ENCODE measurements around the gene GEMIN8. TPM values are rescaled to one million over a fixed set of nuclear protein-coding genes. Genes with fewer than 3 reads are reported as not detected.

GEMIN8 gene
- total RNA-seq, 1 donor from 2014 or later, result 16.6 TPM

GRCh38 chrX:14029039-14029424 is 660 bp downstream of the GEMIN8 start:
- peaks cover 10% of the 10 kb centered on the region for H3K9me3 Mint-ChIP-seq
- peak overlapping the region; percentile 85 for H3K4me3 Mint-ChIP-seq
- no peaks in the 10 kb centered on the region for H3K27me3 Mint-ChIP-seq (ENCODE audit: low read depth)
- no peak for TF ChIP-seq CTCF (IDR thresholded peaks at IDR 0.05; ENCODE audit: unreplicated experiment)
- H3K36me3 Mint-ChIP-seq, result no peaks in the 10 kb centered on the region
- peaks cover 12% of the 10 kb centered on the region for H3K4me1 Mint-ChIP-seq
- peak overlapping the region; percentile 86 for H3K27ac Mint-ChIP-seq
- no peak for DNase-seq (ENCODE audit: low spot score in 2 of 2, unreplicated experiment in 2 of 2)

GRCh38 chrX:14028473-14028872 is 1.2 kb downstream of the GEMIN8 start:
- no peaks in the 10 kb centered on the region for H3K27me3 Mint-ChIP-seq (ENCODE audit: low read depth)
- DNase-seq (ENCODE audit: low spot score in 2 of 2, unreplicated experiment in 2 of 2), result no peak
- peak overlapping the region; percentile 85 for H3K4me3 Mint-ChIP-seq
- peaks cover 12% of the 10 kb centered on the region for H3K4me1 Mint-ChIP-seq
- no peak for TF ChIP-seq CTCF (IDR thresholded peaks at IDR 0.05; ENCODE audit: unreplicated experiment)
- H3K9me3 Mint-ChIP-seq, result peaks cover 10% of the 10 kb centered on the region
- no peaks in the 10 kb centered on the region for H3K36me3 Mint-ChIP-seq
- H3K27ac Mint-ChIP-seq, result peak overlapping the region; percentile 51

- Mint-ChIP-seq H3K36me3 (no peaks in the 10 kb centered on the region), H3K9me3 (peaks cover 10% of the 10 kb centered on the region), H3K4me1 (peaks cover 12% of the 10 kb centered on the region), H3K4me3 (no peak overlapping the region), H3K27me3 (ENCODE audit: low read depth) (no peaks in the 10 kb centered on the region), H3K27ac (no peak overlapping the region)
- TF ChIP-seq CTCF (IDR thresholded peaks at IDR 0.05; ENCODE audit: unreplicated experiment), result no peak
- DNase-seq (ENCODE audit: low spot score in 2 of 2, unreplicated experiment in 2 of 2), result no peak
Observed at GRCh38 chrX:14027511-14028019, 2.1 kb downstream of the GEMIN8 start.

GRCh38 chrX:14027036-14027435 is 2.7 kb downstream of the GEMIN8 start:
- no peak overlapping the region for H3K4me3 Mint-ChIP-seq
- H3K9me3 Mint-ChIP-seq, result peaks cover 15% of the 10 kb centered on the region
- no peak overlapping the region for H3K27ac Mint-ChIP-seq
- peaks cover 3% of the 10 kb centered on the region for H3K36me3 Mint-ChIP-seq
- no peaks in the 10 kb centered on the region for H3K27me3 Mint-ChIP-seq (ENCODE audit: low read depth)
- DNase-seq (ENCODE audit: low spot score in 2 of 2, unreplicated experiment in 2 of 2), result no peak
- H3K4me1 Mint-ChIP-seq, result peaks cover 10% of the 10 kb centered on the region
- TF ChIP-seq CTCF (IDR thresholded peaks at IDR 0.05; ENCODE audit: unreplicated experiment), result no peak

GRCh38 chrX:14026121-14026520 is 3.6 kb downstream of the GEMIN8 start:
- Mint-ChIP-seq H3K27ac (no peak overlapping the region), H3K27me3 (ENCODE audit: low read depth) (no peaks in the 10 kb centered on the region), H3K36me3 (peaks cover 6% of the 10 kb centered on the region), H3K4me1 (peaks cover 10% of the 10 kb centered on the region), H3K9me3 (peaks cover 18% of the 10 kb centered on the region), H3K4me3 (no peak overlapping the region)
- TF ChIP-seq CTCF (IDR thresholded peaks at IDR 0.05; ENCODE audit: unreplicated experiment), result no peak
- DNase-seq (ENCODE audit: low spot score in 2 of 2, unreplicated experiment in 2 of 2), result no peak

- no peak for DNase-seq (ENCODE audit: low spot score in 2 of 2, unreplicated experiment in 2 of 2)
- no peaks in the 10 kb centered on the region for H3K4me1 Mint-ChIP-seq
- no peaks in the 10 kb centered on the region for H3K27me3 Mint-ChIP-seq (ENCODE audit: low read depth)
- H3K27ac Mint-ChIP-seq, result no peak overlapping the region
- TF ChIP-seq CTCF (IDR thresholded peaks at IDR 0.05; ENCODE audit: unreplicated experiment), result no peak
- peaks cover 15% of the 10 kb centered on the region for H3K9me3 Mint-ChIP-seq
- H3K4me3 Mint-ChIP-seq, result no peak overlapping the region
- peaks cover 6% of the 10 kb centered on the region for H3K36me3 Mint-ChIP-seq
Observed at GRCh38 chrX:14022019-14022418, 7.7 kb downstream of the GEMIN8 start.

Data from mesothelial cell of epicardium (in vitro differentiated cells).